Lower lobe of right lung (tissue), 2 donors: Measurements from ENCODE around the gene LMNB1. TPM values are rescaled to one million over a fixed set of nuclear protein-coding genes. Genes with fewer than 3 reads are reported as not detected.

Experiments used
- ATAC-seq, 2 donors: fragments of 200-7000 bp; cut with Tn5 transposase; one replicate each; pipeline ENCODE4 v1.9.1; 2020 to 2022; ENCODE audit warnings: mild to moderate bottlenecking in 2 of 2, moderate library complexity in 2 of 2
- DNase-seq: peaks from one replicate; pipeline ENCODE4 v3.0.0-alpha.2; 2020
- H3K27ac ChIP-seq: fragments of 200-600 bp; one replicate; pipeline ENCODE4 v1.8.0; 2022
- H3K27me3 ChIP-seq: fragments of 200-600 bp; one replicate; pipeline ENCODE4 v1.8.0; 2022; ENCODE audit warnings: low read depth
- H3K36me3 ChIP-seq: fragments of 200-600 bp; one replicate; pipeline ENCODE4 v1.8.0; 2022; ENCODE audit warnings: mild to moderate bottlenecking
- H3K4me1 ChIP-seq: fragments of 200-600 bp; one replicate; pipeline ENCODE4 v1.8.0; 2022
- H3K4me3 ChIP-seq: fragments of 200-600 bp; one replicate; pipeline ENCODE4 v1.8.0; 2022; ENCODE audit warnings: mild to moderate bottlenecking
- H3K9me3 ChIP-seq: fragments of 200-600 bp; one replicate; pipeline ENCODE4 v1.8.0; 2022
- intact Hi-C: fragments of 100-400 bp; cut with DNase I; formaldehyde crosslinking; loops from one replicate; pipeline ENCODE4 v1.11.0; 2022
- total RNA-seq: library from RNA; stranded (reverse); fragmentation: NEBNext Ultra II Directional; extraction: Animal tissue kit (Norgen Biotek cat#: 25700); gene quantifications from one replicate; pipeline ENCODE4 v1.2.1, GENCODE V29; 2021
- TF ChIP-seq, protein P1 (sequence below): fragments of 200-600 bp; IDR thresholded peaks from one replicate; pipeline ENCODE4 v1.8.0; 2022; ENCODE audit warnings: antibody characterized with exemption, mild to moderate bottlenecking
- donor health status: DM: no; HTN: yes; CAD: no; lungs with severe emphysema.

LMNB1 gene
- total RNA-seq, 1 donor from 2014 or later: 13.5 TPM

- intact Hi-C loops: no loop called here
- DNase-seq (no peak), ATAC-seq (no peak)
- TF ChIP-seq, protein P1, sequence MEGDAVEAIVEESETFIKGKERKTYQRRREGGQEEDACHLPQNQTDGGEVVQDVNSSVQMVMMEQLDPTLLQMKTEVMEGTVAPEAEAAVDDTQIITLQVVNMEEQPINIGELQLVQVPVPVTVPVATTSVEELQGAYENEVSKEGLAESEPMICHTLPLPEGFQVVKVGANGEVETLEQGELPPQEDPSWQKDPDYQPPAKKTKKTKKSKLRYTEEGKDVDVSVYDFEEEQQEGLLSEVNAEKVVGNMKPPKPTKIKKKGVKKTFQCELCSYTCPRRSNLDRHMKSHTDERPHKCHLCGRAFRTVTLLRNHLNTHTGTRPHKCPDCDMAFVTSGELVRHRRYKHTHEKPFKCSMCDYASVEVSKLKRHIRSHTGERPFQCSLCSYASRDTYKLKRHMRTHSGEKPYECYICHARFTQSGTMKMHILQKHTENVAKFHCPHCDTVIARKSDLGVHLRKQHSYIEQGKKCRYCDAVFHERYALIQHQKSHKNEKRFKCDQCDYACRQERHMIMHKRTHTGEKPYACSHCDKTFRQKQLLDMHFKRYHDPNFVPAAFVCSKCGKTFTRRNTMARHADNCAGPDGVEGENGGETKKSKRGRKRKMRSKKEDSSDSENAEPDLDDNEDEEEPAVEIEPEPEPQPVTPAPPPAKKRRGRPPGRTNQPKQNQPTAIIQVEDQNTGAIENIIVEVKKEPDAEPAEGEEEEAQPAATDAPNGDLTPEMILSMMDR: no peak
- no peaks in the 10 kb centered on the region for H3K27me3 ChIP-seq
- no peaks in the 10 kb centered on the region for H3K9me3 ChIP-seq
- H3K27ac ChIP-seq: no peak overlapping the region
- no peaks in the 10 kb centered on the region for H3K36me3 ChIP-seq
- no peak overlapping the region for H3K4me3 ChIP-seq
- no peaks in the 10 kb centered on the region for H3K4me1 ChIP-seq
Observed at GRCh38 chr5:126805063-126805462, 28.1 kb downstream of the LMNB1 start.

GRCh38 chr5:126808521-126808988 lies 31.6 kb downstream of the LMNB1 start:
- TF ChIP-seq, protein P1: peak; percentile 47
- intact Hi-C loops: no loop called here
- H3K27ac ChIP-seq: peak overlapping the region; percentile 25

GRCh38 chr5:126809916-126810315 lies 33.0 kb downstream of the LMNB1 start:
- ATAC-seq (no peak), DNase-seq (no peak)
- H3K9me3 ChIP-seq: no peaks in the 10 kb centered on the region
- intact Hi-C loops: no loop called here
- peaks cover 15% of the 10 kb centered on the region for H3K4me1 ChIP-seq
- H3K27ac ChIP-seq: no peak overlapping the region
- TF ChIP-seq, protein P1: no peak
- no peaks in the 10 kb centered on the region for H3K27me3 ChIP-seq
- no peak overlapping the region for H3K4me3 ChIP-seq
- no peaks in the 10 kb centered on the region for H3K36me3 ChIP-seq

More at GRCh38 chr5:126808521-126808988, 31.6 kb downstream of the LMNB1 start:
- ATAC-seq (peak; percentile 52 to 61), DNase-seq (no peak)
- no peak overlapping the region for H3K4me3 ChIP-seq
- no peaks in the 10 kb centered on the region for H3K36me3 ChIP-seq
- no peaks in the 10 kb centered on the region for H3K9me3 ChIP-seq
- H3K4me1 ChIP-seq: peaks cover 15% of the 10 kb centered on the region
- no peaks in the 10 kb centered on the region for H3K27me3 ChIP-seq

DNA sequence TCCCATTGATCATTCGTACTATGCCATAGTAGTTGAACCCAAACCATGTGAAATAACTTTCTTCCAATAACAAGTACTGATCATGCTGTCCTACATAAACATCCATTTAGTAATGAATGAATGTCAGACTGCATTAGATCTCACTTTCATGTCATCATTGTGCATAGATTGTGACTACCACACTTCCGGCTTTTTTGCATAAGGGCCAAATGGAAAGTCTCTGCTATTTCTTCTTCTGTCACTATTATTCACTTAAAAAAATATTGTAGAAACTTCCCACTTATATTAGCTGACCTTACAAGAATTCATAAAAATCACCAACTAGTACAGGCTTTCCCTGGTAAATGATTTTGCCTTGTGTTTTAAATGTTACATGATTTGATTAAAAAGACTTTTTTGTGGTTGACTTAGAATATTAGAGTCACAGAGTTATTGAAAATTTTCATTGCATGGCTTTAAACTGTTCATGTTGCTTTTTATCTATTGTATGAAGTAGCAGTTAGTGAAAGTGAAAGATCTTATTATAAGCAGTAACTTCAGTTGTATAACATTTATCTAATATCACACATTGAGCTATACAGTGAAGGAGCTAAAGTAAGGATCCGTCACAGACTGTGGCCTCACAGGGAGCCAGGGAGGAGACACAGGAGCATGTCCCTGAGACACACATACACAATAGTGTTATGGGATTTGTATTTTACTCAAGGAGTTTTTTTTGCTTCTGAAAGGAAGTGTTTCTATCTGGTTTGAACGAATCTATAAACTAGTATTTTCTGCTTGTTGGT lies 33.9 kb downstream of the LMNB1 start:
- intact Hi-C loops: no loop called here
- Histone ChIP-seq H3K4me1 (peaks cover 15% of the 10 kb centered on the region), H3K27me3 (no peaks in the 10 kb centered on the region), H3K27ac (peak overlapping the region; percentile 61), H3K36me3 (no peaks in the 10 kb centered on the region), H3K4me3 (no peak overlapping the region), H3K9me3 (no peaks in the 10 kb centered on the region)
- TF ChIP-seq, protein P1: no peak
- ATAC-seq: no peak
- no peak for DNase-seq

GRCh38 chr5:126811515-126812198 lies 34.7 kb downstream of the LMNB1 start:
- peak; percentile 55 to 68 for ATAC-seq
- Histone ChIP-seq H3K9me3 (no peaks in the 10 kb centered on the region), H3K27ac (peak overlapping the region; percentile 61), H3K4me3 (no peak overlapping the region), H3K27me3 (no peaks in the 10 kb centered on the region), H3K36me3 (peaks cover 4% of the 10 kb centered on the region), H3K4me1 (peaks cover 15% of the 10 kb centered on the region)
- DNase-seq: no peak
- intact Hi-C loops: no loop called here
- TF ChIP-seq, protein P1: no peak
